ENCODE data around the gene NR0B2. TPM values are rescaled to one million over a fixed set of nuclear protein-coding genes. Genes with fewer than 3 reads are reported as not detected.

Gene NR0B2
- total and polyA plus RNA-seq, 2 of the 13 experiments (the other 11 are each of a cell fraction or from before 2014, with no cell fraction given) = 72.5 to 133 TPM

DNA sequence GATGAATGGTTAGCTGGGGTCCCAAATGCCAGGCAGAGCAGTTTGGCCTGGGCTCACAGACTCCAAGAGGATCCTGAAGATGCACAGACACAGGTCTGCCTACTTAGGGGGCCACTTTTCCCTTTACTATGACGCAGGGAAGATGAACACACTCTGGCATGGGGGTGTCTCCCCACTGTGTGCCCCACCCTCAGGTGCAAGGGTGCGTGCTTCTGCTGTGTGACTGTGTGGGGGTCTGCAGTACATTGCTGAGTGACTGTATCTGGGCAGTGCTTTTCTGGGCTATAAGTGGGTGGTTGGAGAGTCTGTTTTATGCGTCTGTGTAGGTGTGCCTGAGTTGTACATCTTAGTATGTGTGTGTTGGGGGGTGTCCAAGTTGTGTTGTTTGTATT, 3.8 kb downstream of the NR0B2 start:
- DNase-seq (ENCODE audit: low spot score) = no peak
- peaks cover 30% of the 10 kb centered on the region for H3K79me2 ChIP-seq (ENCODE audit: insufficient read depth, low read length)
- H3K36me3 ChIP-seq (replicated peaks in 1 of 2; ENCODE audit: control insufficient read depth in 1 of 2, insufficient read depth in 2 of 2, low read length in 2 of 2) = peaks cover 3 to 8% of the 10 kb centered on the region in 2 experiments; a peak in 3 of 5 replicates
- ATAC-seq = no peak
- FAIRE-seq = no peak
- H3K9me3 ChIP-seq (ENCODE audit: low read length) = no peaks in the 10 kb centered on the region
- H3K4me1 ChIP-seq (ENCODE audit: insufficient read depth, low read length) = peaks cover 63% of the 10 kb centered on the region
- ChIA-PET CTCF (ENCODE audit: low intra/inter-chr PET ratio, low total read pairs) (no interaction called here), POLR2A (interaction anchor here (1.0 to 11.5 kb wide), 6 partner anchors 11 to 84 kb away, joined by 3 to 371 read pairs (median 8); partner anchors contain the start of genes GPATCH3, GPN2, NUDC and TRNP1)
- H4K20me1 ChIP-seq (ENCODE audit: insufficient read depth, low read length) = peaks cover 16% of the 10 kb centered on the region; the same call in 1 of the 2 replicates
- peak overlapping the region; percentile 57 for H3K9ac ChIP-seq (ENCODE audit: insufficient read depth, low read depth, low read length)
- H2AFZ ChIP-seq (ENCODE audit: low read length) = no peak overlapping the region
- no peaks in the 10 kb centered on the region; a peak in 1 of 5 replicates for H3K27me3 ChIP-seq (ENCODE audit: control insufficient read depth in 1 of 2, insufficient read depth in 2 of 2, low read length in 2 of 2)
- intact Hi-C loops (cut with micrococcal nuclease; ENCODE audit: unreplicated experiment) (no loop called here), in situ Hi-C loops (cut with HindIII; ENCODE audit: extremely low pct_ligation_motif_present, low pct_unique_long_range_greater_than_20kb) (loop anchor here (5.0 kb wide), 1 partner anchor 82 kb away; the partner anchor contains the start of gene TRNP1)
- TF ChIP-seq NCOA1 (CRISPR knock-in tag; IDR thresholded peaks at IDR 0.05) (0 out of 2 replicates have a peak, but pooled peaks have one; percentile 8), MTF2 (CRISPR knock-in tag; IDR thresholded peaks at IDR 0.05; ENCODE audit: borderline replicate concordance) (0 out of 2 replicates have a peak, but pooled peaks have one; percentile 47), AGO1 (IDR thresholded peaks at IDR 0.05; ENCODE audit: low read depth, low read length, poor library complexity, severe bottlenecking) (peak; percentile 96), RBFOX2 (IDR thresholded peaks at IDR 0.05; ENCODE audit: low read depth, low read length) (peak; percentile 62), DNMT1 (CRISPR knock-in tag; IDR thresholded peaks at IDR 0.05) (peak; percentile 59; the same call in 1 of the 2 replicates), PAF1 (CRISPR knock-in tag; IDR thresholded peaks at IDR 0.05) (0 out of 2 replicates have a peak, but pooled peaks have one; percentile 70), RBM22 (optimal IDR thresholded peaks at IDR 0.05; ENCODE audit: low read length) (peak; percentile 12), GFI1 (CRISPR knock-in tag; IDR thresholded peaks at IDR 0.05; ENCODE audit: borderline replicate concordance) (no peak)
- TF ChIP-seq, protein P1, sequence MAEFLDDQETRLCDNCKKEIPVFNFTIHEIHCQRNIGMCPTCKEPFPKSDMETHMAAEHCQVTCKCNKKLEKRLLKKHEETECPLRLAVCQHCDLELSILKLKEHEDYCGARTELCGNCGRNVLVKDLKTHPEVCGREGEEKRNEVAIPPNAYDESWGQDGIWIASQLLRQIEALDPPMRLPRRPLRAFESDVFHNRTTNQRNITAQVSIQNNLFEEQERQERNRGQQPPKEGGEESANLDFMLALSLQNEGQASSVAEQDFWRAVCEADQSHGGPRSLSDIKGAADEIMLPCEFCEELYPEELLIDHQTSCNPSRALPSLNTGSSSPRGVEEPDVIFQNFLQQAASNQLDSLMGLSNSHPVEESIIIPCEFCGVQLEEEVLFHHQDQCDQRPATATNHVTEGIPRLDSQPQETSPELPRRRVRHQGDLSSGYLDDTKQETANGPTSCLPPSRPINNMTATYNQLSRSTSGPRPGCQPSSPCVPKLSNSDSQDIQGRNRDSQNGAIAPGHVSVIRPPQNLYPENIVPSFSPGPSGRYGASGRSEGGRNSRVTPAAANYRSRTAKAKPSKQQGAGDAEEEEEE (CRISPR knock-in tag; IDR thresholded peaks at IDR 0.05; ENCODE audit: borderline replicate concordance) = 0 out of 2 replicates have a peak, but pooled peaks have one; percentile 4
- TF ChIP-seq, protein P2, sequence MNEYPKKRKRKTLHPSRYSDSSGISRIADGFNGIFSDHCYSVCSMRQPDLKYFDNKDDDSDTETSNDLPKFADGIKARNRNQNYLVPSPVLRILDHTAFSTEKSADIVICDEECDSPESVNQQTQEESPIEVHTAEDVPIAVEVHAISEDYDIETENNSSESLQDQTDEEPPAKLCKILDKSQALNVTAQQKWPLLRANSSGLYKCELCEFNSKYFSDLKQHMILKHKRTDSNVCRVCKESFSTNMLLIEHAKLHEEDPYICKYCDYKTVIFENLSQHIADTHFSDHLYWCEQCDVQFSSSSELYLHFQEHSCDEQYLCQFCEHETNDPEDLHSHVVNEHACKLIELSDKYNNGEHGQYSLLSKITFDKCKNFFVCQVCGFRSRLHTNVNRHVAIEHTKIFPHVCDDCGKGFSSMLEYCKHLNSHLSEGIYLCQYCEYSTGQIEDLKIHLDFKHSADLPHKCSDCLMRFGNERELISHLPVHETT (CRISPR knock-in tag; conservative IDR thresholded peaks at IDR 0.05) = 0 out of 2 replicates have a peak, but pooled peaks have one; percentile 12
- TF ChIP-seq, protein P3, sequence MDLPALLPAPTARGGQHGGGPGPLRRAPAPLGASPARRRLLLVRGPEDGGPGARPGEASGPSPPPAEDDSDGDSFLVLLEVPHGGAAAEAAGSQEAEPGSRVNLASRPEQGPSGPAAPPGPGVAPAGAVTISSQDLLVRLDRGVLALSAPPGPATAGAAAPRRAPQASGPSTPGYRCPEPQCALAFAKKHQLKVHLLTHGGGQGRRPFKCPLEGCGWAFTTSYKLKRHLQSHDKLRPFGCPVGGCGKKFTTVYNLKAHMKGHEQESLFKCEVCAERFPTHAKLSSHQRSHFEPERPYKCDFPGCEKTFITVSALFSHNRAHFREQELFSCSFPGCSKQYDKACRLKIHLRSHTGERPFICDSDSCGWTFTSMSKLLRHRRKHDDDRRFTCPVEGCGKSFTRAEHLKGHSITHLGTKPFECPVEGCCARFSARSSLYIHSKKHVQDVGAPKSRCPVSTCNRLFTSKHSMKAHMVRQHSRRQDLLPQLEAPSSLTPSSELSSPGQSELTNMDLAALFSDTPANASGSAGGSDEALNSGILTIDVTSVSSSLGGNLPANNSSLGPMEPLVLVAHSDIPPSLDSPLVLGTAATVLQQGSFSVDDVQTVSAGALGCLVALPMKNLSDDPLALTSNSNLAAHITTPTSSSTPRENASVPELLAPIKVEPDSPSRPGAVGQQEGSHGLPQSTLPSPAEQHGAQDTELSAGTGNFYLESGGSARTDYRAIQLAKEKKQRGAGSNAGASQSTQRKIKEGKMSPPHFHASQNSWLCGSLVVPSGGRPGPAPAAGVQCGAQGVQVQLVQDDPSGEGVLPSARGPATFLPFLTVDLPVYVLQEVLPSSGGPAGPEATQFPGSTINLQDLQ (CRISPR knock-in tag; IDR thresholded peaks at IDR 0.05) = no peak
- peak overlapping the region; percentile 96 for H3K27ac ChIP-seq (ENCODE audit: extremely low read length, insufficient read depth, low read length)
- no TSS peak for BruUV-seq (replicated peaks)
- H3K4me2 ChIP-seq (ENCODE audit: low read depth, low read length) = peak overlapping the region; percentile 93
- no peak overlapping the region for H3K4me3 ChIP-seq (replicated peaks in 1 of 3; ENCODE audit: insufficient read depth in 1 of 3, low read depth in 2 of 3, low read length in 3 of 3)
- WGBS (ENCODE audit: low lambda C conversion rate) = 47% methylated on average over 3 of the region's 3 CpGs

Data from HepG2 (cell line).